Body of pancreas (tissue), 4 donors: ENCODE results near the gene INSR.
A peak's percentile ranks its signal among the peaks of the same experiment; 100 is the strongest.

Experiments used
- CTCF ChIP-seq, 7 experiments: fragments of 450-650 bp in 4 of 7; fragments of 200-600 bp in 3 of 7; sonication (generic) in 3 of 7; IDR thresholded peaks; one replicate each; pipeline ENCODE4 v1.5.1; 2016 to 2019; ENCODE audit warnings: antibody characterized with exemption in 7 of 7
- POLR2A ChIP-seq, 3 donors: fragments of 450-650 bp; IDR thresholded peaks; one replicate each; pipeline ENCODE4 v1.6.1; 2016; ENCODE audit warnings: antibody characterized with exemption in 3 of 3, mild to moderate bottlenecking in 2 of 3

GRCh38 chr19:7288977-7289376 is 5.2 kb downstream of the INSR start:
- TF ChIP-seq POLR2A (IDR thresholded peaks at IDR 0.05) (peak in 1 of 3 donors; percentile 2), CTCF (IDR thresholded peaks at IDR 0.05) (no peak)
